Activated CD4-positive, alpha-beta T cell treated with anti-CD3 and anti-CD28 coated beads, Interleukin-2, amount 50 U/mL, for 4 hours (primary cell): ENCODE results near the gene TDRD7.

Experiments used
- DNase-seq, 2 experiments: peaks; one replicate each; pipeline ENCODE4 v3.0.0-alpha.2; 2020

Gene TDRD7

DNA sequence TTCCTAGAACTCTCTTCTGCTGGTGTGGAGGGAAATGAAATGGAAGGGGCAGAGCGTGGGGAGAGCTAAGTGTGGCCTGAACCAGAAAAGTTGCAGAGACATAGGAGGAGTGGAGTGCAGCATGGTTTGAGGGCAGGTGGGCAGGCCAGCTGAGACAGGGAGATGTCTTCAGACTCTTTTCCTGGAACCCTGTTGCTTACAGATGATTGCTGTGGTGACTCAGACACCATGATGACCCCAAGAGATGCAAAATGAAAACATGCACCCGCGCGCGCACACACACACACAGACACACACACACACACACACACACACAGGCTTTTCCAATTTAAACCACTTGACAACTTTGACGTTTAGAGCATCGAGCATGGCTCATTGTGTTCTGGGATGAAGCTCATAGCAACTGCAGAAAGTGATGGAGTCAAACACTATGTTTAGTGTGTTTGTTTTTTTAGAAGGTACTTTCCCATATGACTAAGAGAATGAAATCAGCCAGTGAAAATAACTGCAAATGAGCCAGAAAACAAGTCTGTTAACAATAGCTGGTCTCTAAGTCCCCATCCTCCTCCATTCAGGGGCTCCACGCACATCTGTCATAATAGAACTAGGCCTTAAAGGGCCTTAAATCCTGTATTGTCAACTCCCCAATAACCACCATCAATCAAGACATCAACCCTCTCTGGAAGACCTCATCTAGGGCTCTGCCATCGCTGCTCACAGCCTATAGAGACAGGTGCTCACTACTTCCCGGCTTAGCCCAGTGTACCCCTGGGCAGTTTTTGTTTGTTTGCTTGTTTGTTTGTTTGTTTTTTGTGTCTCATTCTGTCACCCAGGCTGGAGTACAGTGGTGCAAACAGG, 99.1 kb downstream of the TDRD7 start:
- DNase-seq: no peak

DNA sequence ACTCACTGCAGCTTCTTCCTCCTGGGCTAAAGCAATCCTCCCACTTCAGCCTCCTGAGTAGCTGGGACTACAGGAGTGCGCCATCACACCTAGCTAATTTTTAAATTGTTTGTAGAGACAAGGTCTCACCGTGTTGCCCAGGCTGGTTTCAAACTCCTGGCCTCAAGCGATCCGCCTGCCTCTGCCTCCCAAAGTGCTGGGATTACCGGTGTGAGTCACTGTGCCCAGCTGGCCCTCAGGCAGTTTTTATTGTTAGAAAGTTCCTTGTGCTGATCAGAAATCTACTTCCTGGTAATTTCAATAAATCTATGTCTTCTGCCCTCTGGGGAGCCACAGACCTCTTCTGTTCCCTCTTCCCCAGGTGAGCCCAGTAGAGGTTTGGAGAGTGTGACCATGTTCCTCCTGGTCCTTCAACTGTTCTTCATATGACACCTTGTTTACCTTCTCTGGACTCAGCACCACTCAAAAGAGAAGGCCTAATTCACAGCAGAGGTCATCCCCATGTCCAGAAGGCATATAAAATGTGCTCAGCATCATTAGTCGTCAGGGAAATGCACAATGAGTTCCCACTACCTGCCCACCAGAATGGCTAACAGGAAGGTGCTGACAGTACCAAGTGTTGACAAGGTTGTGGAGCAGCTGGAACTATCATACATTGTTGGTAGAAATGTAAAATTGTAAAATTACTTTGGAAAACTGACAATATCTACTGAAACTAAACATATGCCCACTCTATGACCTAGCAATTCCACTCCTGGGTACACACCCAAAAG, 99.9 kb downstream of the TDRD7 start:
- DNase-seq: no peak

- DNase-seq: no peak
Observed at GRCh38 chr9:97512966-97513560, 101.2 kb downstream of the TDRD7 start.

GRCh38 chr9:97514531-97514930, 102.6 kb downstream of the TDRD7 start:
- DNase-seq: no peak

GRCh38 chr9:97515662-97516061, 103.8 kb downstream of the TDRD7 start:
- DNase-seq: no peak

- DNase-seq: no peak
Observed at GRCh38 chr9:97516111-97516510, 104.2 kb downstream of the TDRD7 start.

- no peak for DNase-seq
Observed at GRCh38 chr9:97517331-97518089, 105.6 kb downstream of the TDRD7 start.

- no peak for DNase-seq
Observed at GRCh38 chr9:97518166-97518908, 106.4 kb downstream of the TDRD7 start.

DNA sequence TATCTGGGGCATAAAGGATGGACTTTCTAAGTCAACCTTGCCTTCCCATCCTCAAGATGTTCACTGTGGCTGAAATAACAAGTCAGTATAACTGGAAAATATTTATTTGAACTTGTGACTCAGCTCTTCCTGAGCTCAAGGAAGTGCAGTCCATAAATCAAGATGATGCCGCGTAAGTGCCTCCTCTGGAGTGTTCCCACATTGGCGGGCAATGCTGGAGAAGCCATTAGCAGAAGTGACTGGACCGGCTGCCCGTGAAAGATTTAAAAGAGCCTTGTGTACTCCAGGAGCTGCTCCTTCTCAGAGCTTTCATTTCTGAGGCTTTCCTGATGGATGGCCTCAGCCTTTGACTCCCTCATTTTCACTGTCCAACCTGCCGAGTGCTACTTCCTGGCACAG, 107.0 kb downstream of the TDRD7 start:
- DNase-seq: no peak

DNA sequence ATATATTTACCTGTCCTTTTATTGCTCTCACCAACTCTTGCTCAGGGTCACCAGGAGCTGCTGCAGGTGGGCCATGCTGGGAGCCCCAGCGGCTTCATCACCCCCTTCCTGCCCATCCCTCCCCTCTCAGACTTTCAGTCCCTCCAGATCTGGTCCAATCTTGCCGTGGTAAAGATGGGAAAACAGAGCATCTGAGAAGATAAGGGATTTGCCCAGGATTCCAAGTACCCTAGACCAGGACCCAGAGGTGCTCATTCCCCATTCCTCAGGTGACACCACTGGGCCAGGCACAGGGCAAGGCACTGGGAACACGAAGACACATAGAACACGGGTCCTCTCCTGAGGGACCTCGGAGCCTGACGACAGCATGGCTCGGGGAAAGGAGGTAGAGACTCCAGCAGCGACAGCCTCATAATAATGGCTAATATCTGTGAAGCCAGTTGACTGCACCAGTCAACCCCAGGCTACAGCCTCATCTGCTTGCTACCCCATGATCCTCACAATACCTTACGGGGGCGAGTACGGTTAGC, 107.6 kb downstream of the TDRD7 start:
- DNase-seq: no peak

DNA sequence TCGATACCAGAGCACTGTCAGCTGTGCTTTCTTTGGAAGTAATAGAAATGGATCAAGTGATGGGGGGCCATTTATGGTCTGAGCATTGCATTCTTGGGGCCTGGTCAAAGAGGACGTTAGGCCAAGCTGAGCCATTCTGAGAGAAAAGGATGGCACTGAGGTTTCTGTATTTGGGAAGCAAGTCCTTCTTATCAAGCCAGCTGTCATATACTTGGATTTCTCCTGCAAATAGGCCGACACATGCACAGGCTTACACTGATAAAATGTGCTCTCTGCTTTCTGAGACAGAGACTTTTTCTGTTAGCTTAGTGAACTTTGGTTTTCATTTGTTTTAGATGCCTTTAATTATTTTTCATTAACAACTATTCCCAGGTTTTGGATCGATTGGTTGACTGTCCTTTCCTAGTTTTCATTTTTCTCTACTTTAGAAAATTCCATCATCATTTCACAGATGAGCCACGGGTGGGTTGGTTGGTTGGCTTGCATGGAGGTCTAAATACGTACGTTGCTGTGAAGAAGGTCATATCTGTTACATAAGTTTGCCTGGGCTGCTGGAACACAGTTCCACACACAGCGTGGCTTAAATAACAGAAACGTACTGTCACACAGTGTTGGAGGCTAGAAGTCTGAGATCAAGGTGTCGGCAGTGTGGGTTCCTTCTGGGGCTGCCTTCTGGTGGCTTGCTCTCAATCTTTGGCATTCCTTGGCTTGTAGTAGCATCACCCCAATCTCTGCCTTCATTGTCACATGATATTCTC, 109.9 kb downstream of the TDRD7 start:
- no peak for DNase-seq

GRCh38 chr9:97524424-97524823, 112.5 kb downstream of the TDRD7 start:
- no peak for DNase-seq

DNA sequence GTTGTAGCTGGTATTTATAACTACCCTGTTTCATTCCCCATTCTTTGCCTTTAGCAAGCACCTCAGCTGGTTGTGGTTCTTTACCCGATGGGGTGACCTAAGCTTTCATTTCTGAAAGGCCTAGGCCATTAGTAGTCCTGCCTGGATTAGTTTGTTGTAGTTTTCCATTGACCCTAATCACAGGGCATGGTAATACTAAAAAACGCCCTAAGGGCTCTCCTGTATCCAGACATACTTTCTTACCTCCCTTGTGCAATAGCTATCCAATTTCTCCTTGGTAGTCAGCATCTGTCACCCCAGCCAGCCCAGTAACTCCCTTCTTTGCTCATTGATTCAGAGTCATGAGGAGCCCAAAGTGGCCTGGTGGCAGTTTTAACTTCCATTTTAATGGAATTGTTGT, 113.6 kb downstream of the TDRD7 start:
- no peak for DNase-seq

DNA sequence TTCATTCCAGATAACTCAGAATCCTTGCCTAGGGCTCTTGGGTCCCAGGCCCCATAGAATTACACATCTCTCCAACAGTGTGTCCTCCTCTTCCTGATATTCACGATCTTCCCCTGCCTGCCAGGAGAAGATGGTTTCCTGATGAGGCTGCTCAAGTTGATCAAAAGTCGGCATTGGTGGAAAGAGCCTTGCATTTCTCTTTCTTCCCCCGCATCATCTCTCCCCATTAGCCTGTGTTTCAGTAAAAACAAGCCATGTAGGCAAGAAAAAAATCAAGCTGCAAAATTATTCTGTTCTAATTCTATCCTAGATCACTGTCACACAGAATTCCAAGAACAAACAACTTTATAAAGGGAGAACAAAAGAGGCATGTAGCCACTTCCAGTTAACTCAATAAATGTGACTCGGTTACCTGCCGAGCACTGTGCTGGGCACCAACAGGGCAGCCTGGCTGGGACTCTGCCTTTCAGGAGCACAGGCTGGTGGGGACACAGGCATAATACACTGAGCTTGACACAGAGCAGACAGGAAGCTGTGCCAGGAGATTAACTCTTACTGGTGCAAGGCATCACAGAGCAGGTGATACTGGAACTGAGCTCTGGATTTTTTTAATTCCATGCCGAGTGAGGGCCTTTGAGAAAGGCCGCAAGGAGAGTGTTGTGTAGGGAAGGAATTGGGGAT, 115.1 kb downstream of the TDRD7 start:
- no peak for DNase-seq

GRCh38 chr9:97527626-97528528, 116.0 kb downstream of the TDRD7 start:
- DNase-seq: no peak

DNA sequence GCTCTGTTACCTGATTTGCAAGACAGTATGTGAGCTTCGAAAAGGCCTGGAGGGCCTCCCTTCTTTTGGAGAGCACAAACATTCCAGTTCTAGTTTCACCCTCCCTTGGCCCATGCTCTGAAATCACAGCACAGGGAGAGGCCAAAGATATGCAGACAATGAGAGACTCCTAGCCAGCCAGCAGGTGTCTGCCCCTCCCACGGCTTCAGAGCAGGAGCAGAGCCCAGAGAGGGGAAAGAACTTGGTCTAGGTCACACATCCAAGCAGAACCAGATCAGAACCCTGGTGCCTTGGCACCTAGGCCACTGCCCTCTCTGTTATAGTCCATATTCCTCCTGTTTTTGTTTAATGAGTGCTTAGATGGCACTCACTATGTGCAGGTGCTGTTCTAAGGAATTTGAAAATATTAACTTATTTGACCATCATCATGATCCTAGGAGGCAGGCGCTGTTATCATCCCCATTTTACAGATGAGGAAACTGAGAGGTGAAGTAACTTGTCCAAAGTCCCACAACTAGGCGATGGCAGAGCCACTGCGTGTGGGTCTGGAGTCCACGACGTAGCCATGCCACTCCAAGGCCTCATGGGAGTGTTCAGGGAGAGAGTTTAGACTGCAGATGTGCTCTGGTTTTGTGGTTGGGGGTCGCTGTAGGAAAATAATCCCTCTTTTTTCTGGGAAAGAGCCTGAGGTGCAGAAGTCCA, 116.8 kb downstream of the TDRD7 start:
- DNase-seq: no peak

DNA sequence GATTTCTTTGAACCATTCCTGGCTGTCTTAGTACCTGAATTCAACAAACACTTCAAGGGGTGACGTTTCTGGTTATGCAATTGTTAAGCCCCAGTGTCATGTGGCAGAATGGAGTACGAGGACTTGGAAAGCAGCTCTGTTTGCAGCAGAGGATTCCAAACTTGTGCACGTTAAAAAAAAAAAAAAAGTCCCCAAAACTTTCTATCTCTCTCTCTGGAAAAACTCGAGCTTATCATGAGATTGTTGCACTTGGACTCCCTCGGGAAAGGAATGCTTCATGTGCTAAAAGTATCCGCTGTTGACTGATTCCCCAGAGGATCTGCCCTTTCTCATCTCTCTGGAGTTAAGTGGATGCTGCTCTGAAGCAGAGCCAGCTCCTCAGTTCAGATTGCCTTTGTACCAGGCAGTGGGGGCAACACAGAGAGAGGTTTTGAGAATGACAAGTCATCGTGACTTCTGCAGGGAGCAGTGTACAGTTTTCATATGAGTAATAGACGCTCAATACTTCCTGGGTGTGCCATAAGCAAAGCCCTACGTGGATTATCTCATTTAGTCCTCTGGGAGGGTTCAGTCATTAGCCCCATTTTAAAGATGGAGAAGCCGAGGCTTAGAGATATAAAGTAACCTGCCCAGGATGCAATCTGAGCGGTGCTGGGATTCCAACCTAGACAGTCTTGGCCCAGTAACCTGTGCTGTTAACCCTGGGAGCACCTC, 117.6 kb downstream of the TDRD7 start:
- no peak for DNase-seq

- DNase-seq: no peak
Observed at GRCh38 chr9:97531888-97532376, 120.0 kb downstream of the TDRD7 start.
